ENCODE measurements around the gene PHF24.

Gene PHF24

DNA sequence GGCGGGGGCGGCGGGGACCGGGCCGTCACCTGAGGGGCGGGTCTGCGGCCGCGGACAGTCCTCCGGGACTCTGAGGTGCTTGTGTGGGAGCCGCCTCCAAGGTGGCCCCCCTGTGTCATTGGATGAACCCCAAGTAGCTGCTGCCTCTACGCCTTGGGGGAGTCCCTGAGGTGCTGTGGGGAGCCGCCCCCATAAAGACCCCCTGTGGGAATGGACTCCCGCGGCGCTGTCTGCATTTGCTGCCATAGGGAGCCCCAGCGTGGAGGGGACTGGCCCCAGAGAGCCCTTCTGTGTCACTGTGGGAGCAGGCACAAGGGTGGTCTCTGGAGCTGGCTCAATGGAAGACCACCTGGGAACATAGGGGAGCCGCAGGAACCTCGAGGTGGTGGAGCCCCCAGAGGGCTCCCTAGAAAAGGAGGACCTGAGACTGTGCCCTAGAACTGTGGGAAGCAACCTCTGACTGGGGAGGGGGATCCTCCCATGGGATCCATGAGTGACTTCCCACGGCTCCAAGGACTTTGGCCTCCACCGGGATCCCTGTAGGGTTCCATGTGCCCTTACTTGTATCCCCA lies 412 bp downstream of the PHF24 start:
- TF ChIP-seq PPARA (CRISPR knock-in tag; IDR thresholded peaks at IDR 0.05; ENCODE audit: borderline replicate concordance): no peak
- TF ChIP-seq ZFP30 (CRISPR knock-in tag; IDR thresholded peaks at IDR 0.05): no peak
- TF ChIP-seq, protein P1, sequence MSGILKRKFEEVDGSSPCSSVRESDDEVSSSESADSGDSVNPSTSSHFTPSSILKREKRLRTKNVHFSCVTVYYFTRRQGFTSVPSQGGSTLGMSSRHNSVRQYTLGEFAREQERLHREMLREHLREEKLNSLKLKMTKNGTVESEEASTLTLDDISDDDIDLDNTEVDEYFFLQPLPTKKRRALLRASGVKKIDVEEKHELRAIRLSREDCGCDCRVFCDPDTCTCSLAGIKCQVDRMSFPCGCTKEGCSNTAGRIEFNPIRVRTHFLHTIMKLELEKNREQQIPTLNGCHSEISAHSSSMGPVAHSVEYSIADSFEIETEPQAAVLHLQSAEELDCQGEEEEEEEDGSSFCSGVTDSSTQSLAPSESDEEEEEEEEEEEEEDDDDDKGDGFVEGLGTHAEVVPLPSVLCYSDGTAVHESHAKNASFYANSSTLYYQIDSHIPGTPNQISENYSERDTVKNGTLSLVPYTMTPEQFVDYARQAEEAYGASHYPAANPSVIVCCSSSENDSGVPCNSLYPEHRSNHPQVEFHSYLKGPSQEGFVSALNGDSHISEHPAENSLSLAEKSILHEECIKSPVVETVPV (CRISPR knock-in tag; IDR thresholded peaks at IDR 0.05): no peak
- TF ChIP-seq ZC3H10 (CRISPR knock-in tag; IDR thresholded peaks at IDR 0.05): no peak
- TF ChIP-seq RARB (CRISPR knock-in tag; IDR thresholded peaks at IDR 0.05): no peak
- no peak for TF ChIP-seq SNAI2 (CRISPR knock-in tag; IDR thresholded peaks at IDR 0.05)
- no peak for TF ChIP-seq CSDC2 (CRISPR knock-in tag; IDR thresholded peaks at IDR 0.05)
- no peak for TF ChIP-seq ZNF8 (CRISPR knock-in tag; IDR thresholded peaks at IDR 0.05)
- TF ChIP-seq TOX (CRISPR knock-in tag; IDR thresholded peaks at IDR 0.05; ENCODE audit: borderline replicate concordance): no peak
- TF ChIP-seq TCF4 (CRISPR knock-in tag; IDR thresholded peaks at IDR 0.05; ENCODE audit: borderline replicate concordance): no peak
- no peak for ATAC-seq

DNA sequence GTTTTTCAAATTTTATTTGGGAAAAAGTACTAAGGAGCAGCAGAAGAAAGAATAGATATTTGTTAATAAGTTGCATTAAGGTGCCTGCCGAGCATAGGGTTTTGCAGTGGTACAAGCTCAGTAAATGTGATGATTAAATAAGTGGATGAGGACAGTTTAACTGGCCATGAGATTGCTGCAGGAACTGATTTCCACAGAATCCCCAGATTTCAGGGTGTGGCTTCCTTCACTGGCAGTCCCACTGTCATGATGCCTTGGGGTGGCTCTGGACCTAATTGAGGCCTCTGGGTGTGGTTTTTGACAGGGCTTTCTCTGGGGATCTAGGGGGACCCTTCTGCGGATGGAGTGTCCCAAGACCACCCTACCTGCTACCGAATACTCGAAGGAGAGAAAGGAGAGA lies 1.4 kb downstream of the PHF24 start:
- TF ChIP-seq ZNF70 (CRISPR knock-in tag; IDR thresholded peaks at IDR 0.05): no peak
- TF ChIP-seq, protein P1 (CRISPR knock-in tag; IDR thresholded peaks at IDR 0.05): no peak
- TF ChIP-seq TCF4 (CRISPR knock-in tag; IDR thresholded peaks at IDR 0.05; ENCODE audit: borderline replicate concordance): no peak
- TF ChIP-seq BACH2 (CRISPR knock-in tag; IDR thresholded peaks at IDR 0.05; ENCODE audit: borderline replicate concordance): no peak
- no peak for TF ChIP-seq ZNF565 (CRISPR knock-in tag; conservative IDR thresholded peaks at IDR 0.05; ENCODE audit: low read depth)
- TF ChIP-seq ESRRG (CRISPR knock-in tag; IDR thresholded peaks at IDR 0.05): no peak
- TF ChIP-seq, protein P2, sequence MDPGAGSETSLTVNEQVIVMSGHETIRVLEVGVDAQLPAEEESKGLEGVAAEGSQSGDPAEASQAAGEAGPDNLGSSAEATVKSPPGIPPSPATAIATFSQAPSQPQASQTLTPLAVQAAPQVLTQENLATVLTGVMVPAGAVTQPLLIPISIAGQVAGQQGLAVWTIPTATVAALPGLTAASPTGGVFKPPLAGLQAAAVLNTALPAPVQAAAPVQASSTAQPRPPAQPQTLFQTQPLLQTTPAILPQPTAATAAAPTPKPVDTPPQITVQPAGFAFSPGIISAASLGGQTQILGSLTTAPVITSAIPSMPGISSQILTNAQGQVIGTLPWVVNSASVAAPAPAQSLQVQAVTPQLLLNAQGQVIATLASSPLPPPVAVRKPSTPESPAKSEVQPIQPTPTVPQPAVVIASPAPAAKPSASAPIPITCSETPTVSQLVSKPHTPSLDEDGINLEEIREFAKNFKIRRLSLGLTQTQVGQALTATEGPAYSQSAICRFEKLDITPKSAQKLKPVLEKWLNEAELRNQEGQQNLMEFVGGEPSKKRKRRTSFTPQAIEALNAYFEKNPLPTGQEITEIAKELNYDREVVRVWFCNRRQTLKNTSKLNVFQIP (CRISPR knock-in tag; IDR thresholded peaks at IDR 0.05; ENCODE audit: borderline replicate concordance, low read depth): no peak
- ATAC-seq: no peak

DNA sequence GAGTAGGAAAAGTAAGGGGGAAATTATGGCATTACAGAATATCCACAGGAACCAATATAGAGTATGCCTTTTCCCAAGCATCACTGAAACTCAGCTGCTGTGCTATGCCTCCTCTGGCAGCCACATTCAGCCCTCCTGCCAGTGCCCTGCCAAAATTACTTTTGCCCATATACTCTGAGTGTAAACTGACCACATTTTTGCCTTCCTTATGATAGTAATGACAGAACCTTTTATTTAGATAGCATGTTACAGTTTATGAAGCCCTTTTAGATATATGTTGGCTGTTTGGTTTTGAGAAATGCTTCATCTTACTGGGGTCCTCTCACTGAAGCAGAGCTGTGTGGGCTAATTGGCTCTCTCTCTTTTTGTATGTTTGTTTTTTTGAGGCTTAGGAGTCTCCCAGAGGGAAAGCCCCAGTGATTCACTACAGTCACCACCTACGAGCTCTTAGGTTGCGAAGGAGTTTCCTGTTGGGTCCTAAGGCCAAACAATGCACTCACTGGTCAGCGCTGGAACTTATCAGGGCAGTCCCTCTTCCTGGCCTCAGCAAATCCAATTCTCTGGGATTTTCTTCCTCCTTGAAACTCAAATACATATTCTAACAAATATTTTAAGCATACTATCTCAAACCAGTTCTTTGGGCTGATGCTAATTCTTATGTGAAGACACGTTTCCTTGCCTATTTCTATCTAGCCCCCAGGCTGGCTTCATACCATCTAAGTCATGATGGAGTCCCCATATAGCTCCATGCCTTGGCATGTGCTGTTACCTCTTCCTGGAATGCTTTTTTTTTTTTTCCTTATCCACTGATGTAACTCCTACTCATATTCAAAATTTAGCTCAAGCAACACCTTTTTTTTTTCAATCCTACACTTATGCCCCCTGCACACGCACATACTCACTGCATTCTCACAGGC lies 3.7 kb downstream of the PHF24 start:
- ATAC-seq: no peak
- TF ChIP-seq ZFP3 (CRISPR knock-in tag; IDR thresholded peaks at IDR 0.05) (no peak), ZNF70 (CRISPR knock-in tag; IDR thresholded peaks at IDR 0.05) (no peak), ISL1 (CRISPR knock-in tag; IDR thresholded peaks at IDR 0.05) (no peak), TOX (CRISPR knock-in tag; IDR thresholded peaks at IDR 0.05; ENCODE audit: borderline replicate concordance) (no peak), OSR1 (CRISPR knock-in tag; IDR thresholded peaks at IDR 0.05) (no peak), ZC3H10 (CRISPR knock-in tag; IDR thresholded peaks at IDR 0.05) (no peak)
- TF ChIP-seq, protein P3, sequence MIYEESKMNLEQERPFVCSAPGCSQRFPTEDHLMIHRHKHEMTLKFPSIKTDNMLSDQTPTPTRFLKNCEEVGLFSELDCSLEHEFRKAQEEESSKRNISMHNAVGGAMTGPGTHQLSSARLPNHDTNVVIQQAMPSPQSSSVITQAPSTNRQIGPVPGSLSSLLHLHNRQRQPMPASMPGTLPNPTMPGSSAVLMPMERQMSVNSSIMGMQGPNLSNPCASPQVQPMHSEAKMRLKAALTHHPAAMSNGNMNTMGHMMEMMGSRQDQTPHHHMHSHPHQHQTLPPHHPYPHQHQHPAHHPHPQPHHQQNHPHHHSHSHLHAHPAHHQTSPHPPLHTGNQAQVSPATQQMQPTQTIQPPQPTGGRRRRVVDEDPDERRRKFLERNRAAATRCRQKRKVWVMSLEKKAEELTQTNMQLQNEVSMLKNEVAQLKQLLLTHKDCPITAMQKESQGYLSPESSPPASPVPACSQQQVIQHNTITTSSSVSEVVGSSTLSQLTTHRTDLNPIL (CRISPR knock-in tag; IDR thresholded peaks at IDR 0.05; ENCODE audit: low read depth): no peak
- TF ChIP-seq, protein P4, sequence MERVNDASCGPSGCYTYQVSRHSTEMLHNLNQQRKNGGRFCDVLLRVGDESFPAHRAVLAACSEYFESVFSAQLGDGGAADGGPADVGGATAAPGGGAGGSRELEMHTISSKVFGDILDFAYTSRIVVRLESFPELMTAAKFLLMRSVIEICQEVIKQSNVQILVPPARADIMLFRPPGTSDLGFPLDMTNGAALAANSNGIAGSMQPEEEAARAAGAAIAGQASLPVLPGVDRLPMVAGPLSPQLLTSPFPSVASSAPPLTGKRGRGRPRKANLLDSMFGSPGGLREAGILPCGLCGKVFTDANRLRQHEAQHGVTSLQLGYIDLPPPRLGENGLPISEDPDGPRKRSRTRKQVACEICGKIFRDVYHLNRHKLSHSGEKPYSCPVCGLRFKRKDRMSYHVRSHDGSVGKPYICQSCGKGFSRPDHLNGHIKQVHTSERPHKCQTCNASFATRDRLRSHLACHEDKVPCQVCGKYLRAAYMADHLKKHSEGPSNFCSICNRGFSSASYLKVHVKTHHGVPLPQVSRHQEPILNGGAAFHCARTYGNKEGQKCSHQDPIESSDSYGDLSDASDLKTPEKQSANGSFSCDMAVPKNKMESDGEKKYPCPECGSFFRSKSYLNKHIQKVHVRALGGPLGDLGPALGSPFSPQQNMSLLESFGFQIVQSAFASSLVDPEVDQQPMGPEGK (CRISPR knock-in tag; IDR thresholded peaks at IDR 0.05; ENCODE audit: borderline replicate concordance): no peak
